Skeletal muscle satellite cell (primary cell): ENCODE data around the gene GPR155.
"Not testable (repeated sequence)": the region's sequence is repeated elsewhere in the genome, so short reads cannot be mapped to it uniquely, and the experiment has no call there.

Experiments
- H3K27me3 ChIP-seq: 2 replicates; pipeline ENCODE4 v1.7.0; 2013; ENCODE audit warnings: low read length; ENCODE audit not compliant: control insufficient read depth, insufficient read depth
- H3K36me3 ChIP-seq: 2 replicates; pipeline ENCODE4 v1.7.0; 2013; ENCODE audit warnings: mild to moderate bottlenecking, control low read depth, low read length; ENCODE audit not compliant: insufficient read depth
- H3K4me1 ChIP-seq: 2 replicates; pipeline ENCODE4 v1.7.0; 2013; ENCODE audit warnings: low read length; ENCODE audit not compliant: control insufficient read depth, insufficient read depth
- H3K4me2 ChIP-seq: 2 replicates; pipeline ENCODE4 v1.7.0; 2013; ENCODE audit warnings: mild to moderate bottlenecking, low read length
- H3K4me3 ChIP-seq: 2 replicates; pipeline ENCODE4 v1.7.0; 2013; ENCODE audit warnings: low read length
- H3K9ac ChIP-seq: 2 replicates; pipeline ENCODE4 v1.7.0; 2013; ENCODE audit warnings: mild to moderate bottlenecking, low read depth, low read length, moderate library complexity
- H3K9me3 ChIP-seq: replicated peaks from 2 replicates; pipeline ENCODE4 v1.7.0; 2013; ENCODE audit warnings: mild to moderate bottlenecking, control low read depth, low read length

GPR155 gene

GRCh38 chr2:174428214-174428613, 58.6 kb downstream of the GPR155 start:
- Histone ChIP-seq H3K4me3 (no peak overlapping the region), H3K9ac (no peak overlapping the region), H3K27me3 (no peaks in the 10 kb centered on the region), H3K9me3 (no peaks in the 10 kb centered on the region), H3K4me1 (no peaks in the 10 kb centered on the region), H3K4me2 (no peak overlapping the region), H3K36me3 (peaks cover 4% of the 10 kb centered on the region)

- H3K27me3 ChIP-seq, result no peaks in the 10 kb centered on the region
- H3K4me2 ChIP-seq, result no peak overlapping the region
- H3K4me1 ChIP-seq, result no peaks in the 10 kb centered on the region
- H3K36me3 ChIP-seq, result no peaks in the 10 kb centered on the region
- H3K9me3 ChIP-seq, result no peaks in the 10 kb centered on the region
- no peak overlapping the region for H3K9ac ChIP-seq
- no peak overlapping the region for H3K4me3 ChIP-seq
Observed at GRCh38 chr2:174412256-174412655, 74.6 kb downstream of the GPR155 start.

GRCh38 chr2:174410039-174410438, 76.8 kb downstream of the GPR155 start:
- not testable (repeated sequence) for H3K4me2 ChIP-seq, H3K36me3 ChIP-seq, H3K9ac ChIP-seq, H3K9me3 ChIP-seq, H3K4me1 ChIP-seq, H3K4me3 ChIP-seq, H3K27me3 ChIP-seq

GRCh38 chr2:174403628-174404027, 83.2 kb downstream of the GPR155 start:
- Histone ChIP-seq H3K4me1 (no peaks in the 10 kb centered on the region), H3K9me3 (no peaks in the 10 kb centered on the region), H3K27me3 (no peaks in the 10 kb centered on the region), H3K4me3 (no peak overlapping the region), H3K4me2 (no peak overlapping the region), H3K36me3 (peaks cover 8% of the 10 kb centered on the region), H3K9ac (no peak overlapping the region)

GRCh38 chr2:174400853-174401252, 86.0 kb downstream of the GPR155 start:
- Histone ChIP-seq H3K9me3 (no peaks in the 10 kb centered on the region), H3K4me1 (no peaks in the 10 kb centered on the region), H3K27me3 (no peaks in the 10 kb centered on the region), H3K4me3 (no peak overlapping the region), H3K9ac (no peak overlapping the region), H3K4me2 (no peak overlapping the region), H3K36me3 (peaks cover 8% of the 10 kb centered on the region)

- H3K4me1 ChIP-seq, result peaks cover 6% of the 10 kb centered on the region
- no peaks in the 10 kb centered on the region for H3K9me3 ChIP-seq
- H3K4me3 ChIP-seq, result no peak overlapping the region
- H3K36me3 ChIP-seq, result peaks cover 8% of the 10 kb centered on the region
- H3K4me2 ChIP-seq, result no peak overlapping the region
- no peak overlapping the region for H3K9ac ChIP-seq
- H3K27me3 ChIP-seq, result no peaks in the 10 kb centered on the region
Observed at GRCh38 chr2:174399171-174399570, 87.7 kb downstream of the GPR155 start.

GRCh38 chr2:174397773-174398172, 89.1 kb downstream of the GPR155 start:
- Histone ChIP-seq H3K9ac (no peak overlapping the region), H3K4me3 (no peak overlapping the region), H3K36me3 (peaks cover 3% of the 10 kb centered on the region), H3K27me3 (no peaks in the 10 kb centered on the region), H3K9me3 (no peaks in the 10 kb centered on the region), H3K4me2 (no peak overlapping the region), H3K4me1 (peaks cover 9% of the 10 kb centered on the region)

- no peaks in the 10 kb centered on the region for H3K27me3 ChIP-seq
- H3K9me3 ChIP-seq, result no peaks in the 10 kb centered on the region
- peaks cover 3% of the 10 kb centered on the region for H3K36me3 ChIP-seq
- H3K9ac ChIP-seq, result peak overlapping the region; percentile 87
- peak overlapping the region; percentile 93 for H3K4me2 ChIP-seq
- H3K4me3 ChIP-seq, result peak overlapping the region; percentile 91
- peaks cover 9% of the 10 kb centered on the region for H3K4me1 ChIP-seq
Observed at GRCh38 chr2:174395969-174396630, 90.7 kb downstream of the GPR155 start.

GRCh38 chr2:174395284-174395968, 91.4 kb downstream of the GPR155 start, which contains the start of gene SCRN3:
Gene SCRN3 (plus strand): TSS chr2:174395730. CDS start chr2:174398284, 2,554 bp downstream.
- H3K36me3 ChIP-seq, result no peaks in the 10 kb centered on the region
- H3K4me3 ChIP-seq, result peak within 1 kb of the TSS; percentile 91
- peak within 1 kb of the TSS; percentile 87 for H3K9ac ChIP-seq
- H3K4me1 ChIP-seq, result peaks cover 9% of the 10 kb centered on the region
- H3K9me3 ChIP-seq, result no peaks in the 10 kb centered on the region
- peak within 1 kb of the TSS; percentile 93 for H3K4me2 ChIP-seq
- no peaks in the 10 kb centered on the region for H3K27me3 ChIP-seq

- H3K27me3 ChIP-seq, result no peaks in the 10 kb centered on the region
- H3K4me3 ChIP-seq, result no peak overlapping the region
- no peak overlapping the region for H3K4me2 ChIP-seq
- H3K4me1 ChIP-seq, result peaks cover 9% of the 10 kb centered on the region
- H3K36me3 ChIP-seq, result no peaks in the 10 kb centered on the region
- no peaks in the 10 kb centered on the region for H3K9me3 ChIP-seq
- H3K9ac ChIP-seq, result no peak overlapping the region
Observed at GRCh38 chr2:174392706-174393105, 94.1 kb downstream of the GPR155 start.

GRCh38 chr2:174390303-174390702, 96.5 kb downstream of the GPR155 start:
- not testable (repeated sequence) for H3K4me3 ChIP-seq, H3K9ac ChIP-seq, H3K9me3 ChIP-seq, H3K4me1 ChIP-seq, H3K4me2 ChIP-seq, H3K27me3 ChIP-seq
- peaks cover 13% of the 10 kb centered on the region for H3K36me3 ChIP-seq

- no peak overlapping the region for H3K4me3 ChIP-seq
- no peak overlapping the region for H3K9ac ChIP-seq
- no peaks in the 10 kb centered on the region for H3K27me3 ChIP-seq
- no peaks in the 10 kb centered on the region for H3K9me3 ChIP-seq
- H3K36me3 ChIP-seq, result peaks cover 13% of the 10 kb centered on the region
- peaks cover 7% of the 10 kb centered on the region for H3K4me1 ChIP-seq
- H3K4me2 ChIP-seq, result no peak overlapping the region
Observed at GRCh38 chr2:174389542-174389941, 97.3 kb downstream of the GPR155 start.
